Ammon's horn (tissue), 1 donor: ENCODE results near the gene SH3RF2.

ENCODE experiments used
- DNase-seq: peaks from one replicate; pipeline ENCODE4 v3.0.0-alpha.2; 2016; ENCODE audit warnings: low spot score

The SH3RF2 gene

DNA sequence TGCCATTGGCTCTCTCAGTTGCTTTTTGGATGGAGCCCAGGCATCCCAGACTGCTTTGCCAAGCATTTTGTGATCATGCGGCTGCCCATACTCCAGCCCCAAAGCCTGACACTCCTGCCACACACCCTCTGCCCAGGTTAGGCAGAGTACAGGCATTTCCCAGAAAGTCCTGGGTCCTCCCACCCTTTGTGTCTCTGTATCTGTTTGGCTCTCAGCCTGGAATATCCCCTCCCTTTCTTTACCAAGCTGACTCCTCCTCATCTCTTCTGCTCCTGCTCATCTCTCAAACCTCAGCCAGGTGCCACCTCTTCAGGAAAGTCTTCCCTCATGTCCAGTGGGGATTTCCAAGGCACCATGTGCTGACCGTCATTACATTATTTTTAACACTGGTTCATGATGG is 14.3 kb upstream of the SH3RF2 start:
- no peak for DNase-seq

DNA sequence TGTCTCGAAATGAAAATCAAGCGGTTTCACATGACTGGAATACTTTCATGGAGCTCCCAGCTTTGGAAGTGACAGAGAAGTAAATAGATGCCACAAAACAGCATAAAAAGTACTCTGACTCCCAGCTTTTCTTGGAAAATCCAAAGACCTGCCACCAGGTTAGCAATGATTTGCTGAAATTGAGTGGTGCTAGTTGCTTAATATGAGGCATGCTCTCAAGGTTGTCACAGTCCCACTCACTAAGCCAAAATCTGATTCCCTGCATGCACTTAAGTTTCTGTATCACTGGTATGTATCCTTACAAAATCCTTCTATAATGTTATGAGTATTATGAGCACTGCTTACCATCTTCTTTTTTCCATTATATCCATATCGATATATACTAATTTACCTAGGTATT is 13.0 kb upstream of the SH3RF2 start:
- no peak for DNase-seq

DNA sequence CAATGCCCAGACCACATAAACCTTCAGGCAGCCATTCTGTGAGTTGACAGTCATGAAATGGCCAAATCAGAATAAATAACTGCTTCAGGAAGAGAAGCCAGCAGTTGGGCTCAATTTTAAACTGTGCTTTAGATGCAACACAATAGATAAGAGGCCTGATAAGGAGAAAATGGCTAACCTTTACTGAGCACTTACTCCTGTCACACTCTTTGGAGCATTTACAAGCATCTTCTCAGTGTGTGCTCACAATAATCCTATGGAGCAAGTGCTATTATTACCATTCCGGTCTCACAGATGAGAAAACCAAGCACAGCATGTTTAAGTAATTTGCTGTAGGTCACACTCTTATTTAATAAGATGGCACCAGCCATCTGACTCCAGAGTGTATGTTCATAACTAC is 11.5 kb upstream of the SH3RF2 start:
- no peak for DNase-seq

DNA sequence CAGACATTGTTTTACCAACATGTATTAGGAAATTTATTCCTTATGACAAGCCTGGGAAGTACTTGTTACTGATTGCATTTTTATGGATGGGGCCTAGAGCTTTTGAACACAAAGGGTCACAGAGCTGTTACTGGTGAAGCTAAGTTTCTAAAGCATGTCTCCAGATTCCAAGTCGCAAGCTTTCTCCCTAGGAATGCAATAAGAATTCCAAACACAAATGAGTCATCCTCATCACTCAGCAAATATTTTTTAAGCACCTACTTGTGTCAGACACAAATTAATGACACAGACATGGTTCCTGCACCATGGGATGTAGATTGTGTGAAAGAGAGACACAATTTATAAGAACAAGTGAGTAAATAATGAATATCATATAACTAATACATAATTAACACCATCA is 11.0 kb upstream of the SH3RF2 start:
- no peak for DNase-seq

DNA sequence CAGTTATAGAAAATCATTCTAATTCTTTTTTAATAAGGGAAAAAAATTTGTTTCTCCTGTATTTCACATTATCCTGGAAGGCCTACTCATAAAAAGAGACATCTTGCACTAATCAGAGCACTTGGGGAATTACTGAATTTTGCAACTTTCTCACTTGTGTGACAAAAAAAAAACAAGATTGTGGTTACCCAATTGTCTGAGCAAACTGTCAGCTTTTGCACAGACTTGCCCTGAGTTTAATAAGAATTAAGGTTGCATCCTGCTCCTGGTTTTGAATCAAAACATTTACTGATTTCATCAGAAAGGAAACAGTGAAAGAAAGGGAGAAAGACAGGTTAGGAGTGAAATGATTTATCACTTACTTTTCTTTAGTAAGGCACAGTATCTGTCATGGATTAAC is 10.6 kb upstream of the SH3RF2 start:
- no peak for DNase-seq

DNA sequence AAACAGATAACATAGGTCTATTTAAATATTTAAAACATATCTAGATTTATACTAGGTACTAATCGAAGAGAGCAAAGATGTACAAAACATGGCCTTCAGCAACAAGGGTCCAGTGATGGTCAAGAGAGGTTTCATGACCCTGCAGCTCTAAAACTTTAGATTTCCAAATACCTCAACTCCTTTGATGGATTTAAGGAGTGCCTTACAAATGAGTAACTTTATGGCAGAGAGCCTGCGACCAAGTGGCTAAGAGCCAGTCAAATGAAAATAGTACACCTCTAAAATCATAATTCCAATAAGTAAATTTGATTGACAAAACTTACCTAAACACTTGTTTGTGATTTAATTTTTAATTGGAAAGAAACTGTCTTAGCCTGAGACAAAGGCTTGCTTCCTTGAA is 4.7 kb upstream of the SH3RF2 start:
- DNase-seq: no peak

DNA sequence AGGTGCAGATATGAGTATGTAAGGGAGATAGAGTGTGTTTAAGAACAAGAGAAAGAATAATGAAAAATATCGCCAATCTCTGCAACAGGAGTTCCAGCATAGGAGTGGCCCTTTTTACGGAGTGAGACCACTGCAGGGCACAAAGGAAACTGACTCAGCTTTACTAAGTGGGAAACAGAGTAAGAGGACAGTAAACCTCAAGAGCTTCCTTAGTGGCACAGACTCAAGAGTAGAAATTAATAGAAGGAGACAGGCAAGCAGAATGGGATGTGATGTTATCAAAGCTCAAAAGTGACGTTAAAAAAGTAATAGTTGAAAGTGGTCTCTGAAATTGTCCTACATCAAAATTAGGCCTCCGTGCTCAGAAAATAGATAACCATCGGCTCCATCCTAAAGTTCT is 2.1 kb upstream of the SH3RF2 start:
- no peak for DNase-seq

DNA sequence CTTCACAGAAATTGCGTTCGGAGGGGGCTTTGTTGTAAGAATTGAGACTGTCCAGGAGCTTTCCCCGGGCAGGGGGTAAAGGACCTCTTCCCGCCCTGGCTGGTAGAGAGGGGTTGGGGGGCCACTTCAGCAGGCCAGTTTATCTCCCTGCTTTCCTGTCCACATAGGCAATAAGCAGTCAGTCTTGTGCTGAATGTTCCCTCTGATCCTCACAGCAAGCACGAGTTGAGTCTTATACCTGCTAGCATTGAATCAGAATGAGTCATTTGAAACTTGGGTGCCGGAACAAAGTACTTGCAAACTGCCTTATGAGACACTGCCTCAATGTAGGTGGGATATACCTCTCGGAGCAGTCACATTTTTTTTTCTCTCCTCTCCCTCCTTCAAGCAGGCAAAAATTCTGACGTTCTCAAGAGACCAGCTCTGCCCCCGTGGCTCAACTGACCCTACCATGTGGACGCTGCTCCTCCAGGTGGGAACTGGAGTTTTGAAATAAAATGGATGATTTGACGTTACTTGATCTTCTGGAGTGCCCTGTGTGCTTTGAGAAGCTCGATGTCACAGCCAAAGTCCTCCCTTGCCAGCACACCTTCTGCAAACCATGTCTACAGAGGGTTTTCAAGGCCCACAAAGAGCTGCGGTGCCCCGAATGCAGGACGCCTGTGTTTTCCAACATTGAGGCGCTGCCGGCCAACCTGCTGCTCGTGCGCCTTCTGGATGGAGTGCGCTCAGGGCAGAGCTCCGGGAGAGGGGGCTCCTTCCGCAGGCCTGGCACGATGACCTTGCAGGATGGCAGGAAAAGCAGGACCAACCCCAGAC is 1.3 kb downstream of the SH3RF2 start:
- no peak for DNase-seq

DNA sequence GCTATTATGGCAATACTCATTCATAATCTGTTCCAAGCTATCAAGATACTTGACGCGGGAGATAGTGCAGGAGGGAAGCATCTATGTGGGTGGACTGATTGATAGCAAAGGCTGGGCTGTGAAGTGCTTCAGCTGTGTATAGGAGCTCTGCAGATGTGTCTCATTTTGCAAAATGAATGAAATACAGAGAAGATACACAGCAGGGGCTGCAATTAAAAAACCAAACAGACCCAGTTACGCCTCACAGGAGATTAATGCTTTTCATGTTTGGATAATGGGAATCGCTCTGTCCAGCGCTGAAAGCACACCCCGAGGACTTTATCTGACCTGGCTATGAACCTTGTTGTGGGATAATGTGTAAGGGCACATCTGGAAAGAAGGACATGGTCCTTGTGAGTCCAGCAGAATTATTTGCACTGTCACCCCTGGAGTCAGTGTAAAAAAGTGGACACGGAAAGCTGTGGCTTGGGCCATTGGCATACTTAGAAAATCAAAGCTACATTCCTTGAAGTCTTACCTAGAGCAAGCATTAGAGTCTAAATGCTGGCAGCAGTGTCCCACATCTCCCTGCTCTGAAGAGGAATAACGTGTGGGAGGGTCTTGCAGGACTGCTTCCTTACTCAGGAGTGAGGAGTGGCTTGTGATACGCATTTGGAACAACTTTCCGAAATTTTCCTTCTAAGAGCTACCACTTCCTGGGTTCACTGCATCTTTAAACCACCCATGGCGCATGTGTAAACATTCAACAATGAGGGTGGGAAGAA is 2.6 kb downstream of the SH3RF2 start:
- DNase-seq: no peak

DNA sequence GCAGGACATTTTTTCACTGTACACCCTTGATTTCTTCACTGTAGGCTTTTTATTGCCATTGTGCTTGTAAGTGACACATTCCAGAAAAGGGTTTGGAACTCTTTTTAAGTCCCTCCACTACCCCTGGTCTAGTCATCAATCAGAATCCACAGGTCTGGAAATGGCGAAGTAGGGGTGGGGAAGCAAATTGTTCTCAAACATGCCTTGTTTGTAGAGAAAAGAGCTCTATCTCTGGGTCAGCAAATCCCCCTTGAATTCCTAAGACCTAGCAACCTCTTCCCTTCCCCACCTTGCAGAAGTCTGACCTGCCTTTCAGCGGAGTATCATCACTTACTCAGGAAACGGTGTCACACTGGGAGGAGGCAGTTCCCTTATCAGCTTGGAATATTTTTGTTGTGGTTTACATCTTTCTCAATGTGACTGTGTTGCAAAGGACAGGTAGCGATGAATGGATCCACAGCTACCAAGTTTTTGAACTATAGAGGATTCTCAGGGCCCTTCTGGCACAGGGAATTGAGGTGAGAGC is 3.2 kb downstream of the SH3RF2 start:
- no peak for DNase-seq

DNA sequence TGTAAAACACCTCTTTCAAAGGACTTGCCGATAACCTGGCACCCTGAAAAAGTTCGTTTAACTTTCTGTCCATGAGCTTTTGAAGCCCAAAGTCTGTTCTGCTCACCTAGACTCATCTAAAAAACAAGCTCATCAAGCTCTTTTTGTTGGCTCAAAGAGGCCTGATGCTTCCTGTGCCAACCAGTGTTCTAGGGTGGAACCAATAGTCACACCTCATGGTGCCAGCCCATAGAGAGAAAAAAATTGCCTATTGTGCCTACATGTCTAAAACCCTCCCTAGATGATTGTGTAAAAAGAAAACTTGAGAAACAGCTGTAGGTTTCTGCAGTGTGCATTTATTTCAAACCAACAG is 4.7 kb downstream of the SH3RF2 start:
- DNase-seq: no peak

DNA sequence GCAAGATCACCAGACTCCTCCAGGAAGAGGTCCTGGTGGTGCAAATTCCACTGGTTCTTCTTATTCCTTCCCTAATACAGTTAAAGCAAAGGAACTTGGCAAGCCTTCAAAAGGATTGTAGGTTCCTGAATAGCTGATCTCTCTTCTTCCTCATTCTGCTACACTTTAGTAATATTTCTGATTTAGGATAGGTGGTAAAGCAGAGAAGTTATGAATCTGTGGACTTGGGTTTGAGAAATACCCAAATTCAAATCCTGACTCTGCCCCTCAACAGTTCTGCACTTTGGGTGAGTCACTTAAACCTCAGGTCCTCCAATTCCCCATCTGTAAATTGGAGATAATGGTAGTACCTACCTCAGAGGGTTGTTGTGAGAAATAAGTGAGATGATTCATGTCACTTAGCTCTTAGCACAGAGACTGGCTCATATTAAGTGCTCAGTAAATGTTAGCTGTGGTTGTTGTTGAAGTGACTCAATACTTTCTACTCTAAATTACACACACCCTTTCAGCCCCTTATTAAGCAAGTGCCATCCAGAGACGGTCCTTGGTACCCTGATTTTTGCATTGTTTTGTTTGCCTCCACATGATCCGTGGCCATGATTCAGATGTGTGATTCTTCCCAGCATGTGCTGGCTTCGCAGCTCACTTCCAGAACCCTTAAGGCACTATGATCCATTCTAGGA is 5.2 kb downstream of the SH3RF2 start:
- no peak for DNase-seq

DNA sequence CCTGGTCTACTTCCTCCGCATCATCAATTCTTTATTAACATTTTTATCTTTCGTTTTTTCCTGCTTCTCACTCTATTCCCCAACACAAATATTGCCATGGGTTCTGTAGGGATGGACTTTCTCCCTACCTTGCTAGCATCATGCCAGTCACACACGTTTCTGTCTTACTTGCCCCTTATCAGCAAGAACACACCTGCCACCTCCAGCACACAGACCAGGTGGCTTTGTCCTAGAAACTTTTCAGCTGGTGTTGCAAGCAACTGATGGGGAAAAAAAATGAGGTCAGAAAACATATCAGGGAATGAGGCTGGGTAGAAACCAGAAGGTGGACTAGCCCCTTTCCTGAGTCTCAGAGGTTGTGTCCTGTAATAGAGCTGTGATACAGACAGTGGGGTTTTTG is 5.8 kb downstream of the SH3RF2 start:
- no peak for DNase-seq

DNA sequence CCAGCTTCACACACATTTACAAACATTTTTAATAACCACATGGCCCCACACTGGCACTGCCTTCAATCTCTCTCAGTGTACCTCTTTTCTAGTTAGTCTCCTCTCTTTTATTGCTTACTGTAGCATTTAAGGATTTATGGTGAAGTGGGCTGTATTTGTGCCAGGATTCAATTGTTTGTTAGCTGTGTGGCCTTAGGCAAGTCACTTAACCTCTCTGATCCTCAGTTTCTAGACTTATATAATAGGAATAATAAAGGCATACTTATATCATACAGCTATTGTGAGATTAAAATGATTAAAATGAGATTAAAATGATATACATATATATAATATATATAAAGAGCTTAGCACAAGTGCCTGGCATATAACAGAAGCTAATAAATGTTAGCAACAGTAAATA is 6.4 kb downstream of the SH3RF2 start:
- no peak for DNase-seq

DNA sequence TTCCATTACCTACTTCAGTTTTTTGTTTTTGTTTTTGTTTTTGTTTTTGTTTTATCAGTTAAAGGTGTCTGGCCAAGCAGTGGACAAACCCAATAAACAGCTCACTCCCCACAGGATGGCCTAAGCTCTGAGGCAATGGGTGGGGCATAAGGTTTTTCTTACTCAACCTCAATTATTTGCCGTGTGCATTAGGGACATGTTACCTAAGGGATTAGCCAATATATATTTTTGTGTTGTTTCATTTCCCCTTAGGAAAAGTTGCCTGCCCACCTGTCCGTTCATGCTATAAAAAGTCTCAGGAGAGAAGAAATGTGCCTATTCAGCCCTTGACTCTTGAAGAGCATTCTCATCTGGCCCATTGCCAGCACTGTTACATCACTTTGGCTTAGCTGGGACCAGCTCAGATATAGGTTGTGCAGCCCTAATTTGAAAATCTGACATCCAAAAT is 7.3 kb downstream of the SH3RF2 start:
- DNase-seq: no peak

DNA sequence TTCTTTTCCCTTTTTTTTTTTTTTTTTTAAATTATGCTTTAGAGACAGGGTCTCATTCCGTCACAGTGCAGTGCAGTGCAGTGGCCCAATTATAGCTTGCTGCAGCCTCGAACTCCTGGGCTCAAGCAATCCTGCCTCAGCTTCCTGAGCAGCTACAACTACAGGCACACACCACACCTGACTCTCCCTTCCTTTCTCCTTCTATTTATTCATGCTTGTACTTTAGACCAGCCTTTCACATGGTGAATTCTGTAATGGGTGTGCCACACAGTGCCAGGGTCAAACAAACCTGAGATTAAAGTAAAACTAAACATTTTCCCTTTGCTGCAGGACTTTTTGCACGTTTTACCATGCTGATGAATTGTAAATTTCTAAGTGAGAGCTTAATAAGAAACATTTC is 8.0 kb downstream of the SH3RF2 start:
- DNase-seq: no peak

DNA sequence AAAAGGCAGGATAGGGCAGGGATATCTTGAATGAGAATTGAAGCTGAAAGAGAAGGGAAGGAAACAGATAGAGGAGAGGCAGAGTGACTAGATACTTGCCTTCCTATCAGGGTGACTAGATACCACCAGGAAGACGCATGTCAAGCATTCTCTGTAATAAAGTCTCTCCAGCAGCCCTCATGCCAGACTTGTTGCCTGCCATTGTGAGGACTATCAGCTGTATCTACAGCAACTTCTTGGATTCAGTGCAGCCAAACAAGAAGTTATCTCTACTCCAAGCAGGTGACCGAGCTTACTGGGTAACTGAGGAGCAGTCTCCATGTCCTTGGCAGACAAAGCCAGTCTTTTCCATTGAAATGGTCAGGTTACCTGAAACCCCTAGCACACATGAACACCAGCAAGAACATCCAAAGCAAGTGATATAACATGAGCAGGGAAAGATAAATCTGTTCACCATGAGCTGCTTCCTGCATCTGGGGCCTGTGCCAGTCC is 9.3 kb downstream of the SH3RF2 start:
- no peak for DNase-seq

DNA sequence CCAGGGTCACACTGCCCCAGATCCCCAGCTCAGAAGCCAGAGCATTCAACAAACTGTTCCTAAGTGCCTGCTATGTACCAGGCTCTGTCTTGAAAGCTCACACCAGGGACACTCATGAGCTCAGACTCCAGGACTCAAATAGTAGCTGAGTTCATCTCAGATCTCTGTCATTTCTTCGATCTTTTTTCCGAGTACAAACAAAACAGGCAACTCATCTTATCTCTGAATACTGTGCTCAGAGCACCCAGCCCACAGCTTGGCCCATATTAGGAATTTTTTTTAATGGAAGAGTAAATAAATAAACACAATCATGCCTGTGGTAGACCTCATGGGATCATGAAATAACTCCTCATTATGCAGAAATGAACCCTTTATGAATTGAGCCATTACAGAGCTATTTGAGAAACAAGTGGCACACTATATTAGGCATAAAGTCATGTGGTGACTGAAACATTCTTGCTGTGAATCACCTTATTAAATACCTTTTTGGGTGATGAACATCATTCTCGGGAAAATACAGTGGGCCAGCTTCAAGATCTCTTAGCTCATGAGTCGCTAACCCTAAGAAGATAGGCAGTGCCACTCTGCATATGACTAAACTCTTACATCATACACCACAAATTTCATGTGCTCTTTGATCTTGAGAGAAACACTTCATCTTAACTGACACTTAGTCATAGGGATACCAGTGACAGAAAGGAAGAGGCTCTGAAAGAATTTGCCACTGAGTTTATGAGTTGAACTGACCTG is 9.9 kb downstream of the SH3RF2 start:
- no peak for DNase-seq

DNA sequence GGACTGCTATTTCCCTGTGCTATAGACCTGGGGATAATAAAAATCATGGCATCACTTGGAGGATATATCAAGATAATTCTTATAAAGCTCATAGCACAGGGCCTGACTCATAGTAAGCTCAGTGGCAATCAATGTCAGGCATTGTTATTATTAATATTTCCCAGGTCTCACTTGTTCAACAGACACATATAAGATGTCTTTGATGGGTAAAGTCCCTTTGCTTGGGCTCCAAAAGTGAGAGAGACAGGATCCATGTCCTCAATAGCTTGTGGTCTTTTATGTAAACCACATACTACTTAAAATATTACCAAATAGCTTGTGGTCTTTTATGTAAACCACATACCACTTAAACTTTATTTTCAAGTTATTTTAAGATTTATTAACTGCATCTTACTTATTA is 11.2 kb downstream of the SH3RF2 start:
- DNase-seq: no peak

DNA sequence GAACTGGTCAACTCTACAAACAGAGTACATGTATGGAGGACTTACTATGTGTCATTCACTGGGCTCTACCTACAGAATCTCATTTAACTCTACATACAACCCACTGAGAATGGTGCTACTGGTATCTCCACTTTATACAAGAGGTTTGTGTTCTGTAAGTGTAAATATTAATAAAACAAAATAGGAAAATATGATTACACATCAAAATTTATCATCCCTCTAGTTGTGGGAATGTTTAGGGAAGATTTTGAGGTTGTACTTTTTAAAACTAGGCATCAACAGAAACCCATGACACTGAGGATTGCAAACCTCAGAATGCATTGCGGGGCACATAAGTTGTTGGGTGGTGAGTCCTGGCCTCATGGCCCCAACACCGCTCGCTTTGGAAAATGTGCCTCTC is 11.7 kb downstream of the SH3RF2 start:
- DNase-seq: no peak

DNA sequence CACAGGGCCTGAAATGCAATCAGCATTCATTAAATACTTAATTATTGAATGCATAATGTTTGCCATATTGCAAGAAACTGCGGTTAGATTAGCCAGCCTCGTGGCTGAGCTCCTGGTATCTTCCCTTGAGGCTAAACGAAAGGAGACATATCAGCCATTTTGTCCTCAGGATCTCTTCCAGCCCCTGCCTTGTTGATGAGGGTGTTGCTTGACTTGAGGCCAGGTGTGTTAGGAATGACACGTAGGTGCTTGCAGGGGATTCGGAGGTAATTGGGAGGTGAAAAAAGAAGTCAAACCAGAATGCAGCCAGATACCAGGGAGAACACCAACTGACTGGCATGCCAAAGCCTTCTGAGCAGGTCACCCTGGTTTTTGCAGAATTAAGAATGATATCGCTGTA is 12.5 kb downstream of the SH3RF2 start:
- no peak for DNase-seq

DNA sequence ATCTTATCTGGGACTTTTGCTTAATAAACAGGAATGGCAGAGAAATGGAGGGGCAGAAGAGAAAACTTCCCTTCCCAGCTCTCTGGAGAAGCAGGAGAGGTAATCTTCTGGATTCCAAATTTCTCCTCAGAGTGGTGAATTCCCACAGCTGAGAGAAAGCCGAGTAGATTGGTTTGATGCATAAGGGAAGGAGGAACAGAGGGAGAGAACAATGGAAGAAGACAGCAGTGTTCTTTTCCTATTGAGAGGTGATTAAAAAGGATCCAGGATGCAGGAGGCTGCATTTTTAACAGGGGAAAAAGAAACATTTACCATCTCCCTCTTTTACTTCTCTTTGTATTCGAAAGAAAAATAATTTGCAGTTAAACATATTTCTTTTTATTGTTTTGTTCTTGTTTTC is 13.1 kb downstream of the SH3RF2 start:
- no peak for DNase-seq
